Calu3 (cell line): ENCODE results near the gene TBCE. TPM values are rescaled to one million over a fixed set of nuclear protein-coding genes. Genes with fewer than 3 reads are reported as not detected.

ENCODE experiments used
- BruUV-seq: library from RNA; stranded (reverse); fragments of 400-500 nt; replicated peaks from 2 replicates; lab custom pipeline; 2021; lab: Mats Ljungman, UMichigan
- CTCF ChIA-PET: fragments of 300-600 bp; sonication (Branson Sonifier 250); formaldehyde crosslinking; loops from one replicate; lab custom pipeline; 2022; ENCODE audit warnings: antibody characterized with exemption; lab: Charles Lee
- DNase-seq: peaks from one replicate; pipeline ENCODE4 v3.0.0; 2022
- H3K27ac Mint-ChIP-seq: one replicate; pipeline ENCODE4 v1.8.0; 2022; ENCODE audit warnings: mixed read lengths; ENCODE audit not compliant: unreplicated experiment
- H3K27me3 Mint-ChIP-seq: one replicate; pipeline ENCODE4 v1.8.0; 2022; ENCODE audit warnings: mixed read lengths; ENCODE audit not compliant: unreplicated experiment
- H3K36me3 Mint-ChIP-seq: one replicate; pipeline ENCODE4 v1.8.0; 2022; ENCODE audit warnings: mild to moderate bottlenecking, moderate library complexity, mixed read lengths; ENCODE audit not compliant: insufficient read depth, unreplicated experiment
- H3K4me1 Mint-ChIP-seq: one replicate; pipeline ENCODE4 v1.8.0; 2022; ENCODE audit warnings: mild to moderate bottlenecking, low read depth, mixed read lengths; ENCODE audit not compliant: unreplicated experiment
- H3K4me3 Mint-ChIP-seq: one replicate; pipeline ENCODE4 v1.8.0; 2022; ENCODE audit warnings: mild to moderate bottlenecking, low read depth, moderate library complexity, mixed read lengths; ENCODE audit not compliant: unreplicated experiment
- H3K9me3 Mint-ChIP-seq: one replicate; pipeline ENCODE4 v1.8.0; 2022; ENCODE audit warnings: low read depth, mixed read lengths; ENCODE audit not compliant: unreplicated experiment
- CTCF ChIP-seq: fragments of 200-600 bp; IDR thresholded peaks from one replicate; pipeline ENCODE4 v1.8.0; 2022; ENCODE audit warnings: antibody characterized with exemption; ENCODE audit not compliant: unreplicated experiment
- intact Hi-C: fragments of 100-400 bp; cut with micrococcal nuclease; formaldehyde crosslinking; loops from one replicate; pipeline ENCODE4 v1.10.0; 2022; ENCODE audit not compliant: unreplicated experiment
- total RNA-seq: library from RNA; stranded (reverse); gene quantifications from 2 replicates; pipeline ENCODE4 v1.2.3, GENCODE V29; 2022

The TBCE gene
- total RNA-seq, 1 experiment from 2014 or later, result 31.3 TPM

DNA sequence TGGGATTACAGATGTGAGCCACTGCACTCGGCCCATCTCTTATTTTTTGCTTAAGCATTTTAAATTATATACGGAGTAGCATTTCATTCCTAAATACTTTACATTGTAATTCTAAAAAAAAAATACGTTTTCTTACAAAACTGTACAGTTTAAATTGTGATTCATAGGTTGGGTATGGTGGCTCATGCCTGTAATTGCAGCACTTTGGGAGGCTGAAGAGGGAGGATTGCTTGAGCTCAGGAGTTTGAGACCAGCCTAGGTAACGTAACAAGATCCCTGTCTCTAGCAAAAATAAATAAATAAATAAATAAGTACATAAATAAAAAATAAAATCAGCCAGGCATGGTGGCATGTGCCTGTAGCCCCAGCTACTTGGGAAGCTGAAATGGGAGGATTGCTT, 24.6 kb downstream of the TBCE start:
- no TSS peak for BruUV-seq
- Mint-ChIP-seq H3K4me1 (no peaks in the 10 kb centered on the region), H3K4me3 (no peak overlapping the region), H3K27ac (no peak overlapping the region), H3K9me3 (no peaks in the 10 kb centered on the region), H3K36me3 (peaks cover 6% of the 10 kb centered on the region), H3K27me3 (no peaks in the 10 kb centered on the region)
- intact Hi-C loops, result no loop called here
- DNase-seq, result no peak
- CTCF ChIA-PET, result no interaction called here
- TF ChIP-seq CTCF, result no peak

DNA sequence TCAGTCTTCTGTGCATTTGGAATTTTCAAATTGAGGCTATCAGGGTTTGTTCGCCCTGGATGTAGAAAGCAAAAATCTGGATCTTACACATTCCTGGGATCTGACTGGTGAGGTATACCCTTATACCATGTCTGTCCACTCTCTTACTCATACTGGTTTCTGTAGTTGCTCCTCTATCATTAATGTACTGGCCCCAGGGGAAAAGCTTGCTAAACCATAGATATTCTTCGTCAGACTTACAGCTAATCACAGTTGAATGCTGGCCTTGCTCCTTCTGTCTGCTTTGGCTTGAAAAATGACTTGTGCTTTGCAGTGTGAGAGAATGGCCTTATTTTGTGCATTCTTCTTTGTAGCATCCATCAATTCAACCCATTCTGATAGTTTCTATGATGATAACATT, 30.5 kb downstream of the TBCE start:
- DNase-seq, result no peak
- Mint-ChIP-seq H3K36me3 (peaks cover 5% of the 10 kb centered on the region), H3K4me1 (peaks cover 8% of the 10 kb centered on the region)

GRCh38 chr1:235399661-235400060, 32.4 kb downstream of the TBCE start:
- BruUV-seq, result no TSS peak
- no peak for DNase-seq
- Mint-ChIP-seq H3K4me3 (no peak overlapping the region), H3K27ac (no peak overlapping the region), H3K4me1 (peaks cover 18% of the 10 kb centered on the region), H3K36me3 (peaks cover 11% of the 10 kb centered on the region), H3K27me3 (no peaks in the 10 kb centered on the region), H3K9me3 (no peaks in the 10 kb centered on the region)
- CTCF ChIA-PET, result interaction anchor here (0.6 kb wide), 1 partner anchor 237 kb away, joined by 3 read pairs; no protein-coding TSS in a partner anchor
- intact Hi-C loops, result no loop called here
- no peak for TF ChIP-seq CTCF

More for the DNA sequence above, 30.5 kb downstream of the TBCE start:
- intact Hi-C loops, result no loop called here
- Mint-ChIP-seq H3K27me3 (no peaks in the 10 kb centered on the region), H3K9me3 (no peaks in the 10 kb centered on the region), H3K4me3 (no peak overlapping the region), H3K27ac (no peak overlapping the region)
- CTCF ChIA-PET, result interaction anchor here (0.7 kb wide), 1 partner anchor 11 kb away, joined by 4 read pairs; no protein-coding TSS in a partner anchor
- no TSS peak for BruUV-seq
- TF ChIP-seq CTCF, result no peak

- TF ChIP-seq CTCF, result no peak
- Mint-ChIP-seq H3K9me3 (no peaks in the 10 kb centered on the region), H3K4me1 (peaks cover 18% of the 10 kb centered on the region), H3K27ac (no peak overlapping the region), H3K36me3 (peaks cover 11% of the 10 kb centered on the region), H3K27me3 (no peaks in the 10 kb centered on the region), H3K4me3 (no peak overlapping the region)
- no peak for DNase-seq
- CTCF ChIA-PET, result no interaction called here
- intact Hi-C loops, result no loop called here
- BruUV-seq, result no TSS peak
These were observed 34.0 kb downstream of the TBCE start for GRCh38 chr1:235401251-235401650.
